K562 (cell line): Measurements from ENCODE around the gene ARHGAP33. TPM values are rescaled to one million over a fixed set of nuclear protein-coding genes. Genes with fewer than 3 reads are reported as not detected.

Source experiments
- GTF2A2 ChIP-seq: IDR thresholded peaks from 2 replicates; pipeline ENCODE4 v1.6.1; 2016; ENCODE audit warnings: mild to moderate bottlenecking, missing genetic modification characterization, missing compliant biosample characterization
- HDAC3 ChIP-seq: fragments of 450-650 bp; IDR thresholded peaks from 2 replicates; pipeline ENCODE4 v1.6.1; 2018; ENCODE audit warnings: borderline replicate concordance, mild to moderate bottlenecking, moderate library complexity; ENCODE audit not compliant: partially characterized antibody
- KDM5B ChIP-seq: fragments of 200-600 bp; sonication (generic); IDR thresholded peaks from 2 replicates; pipeline ENCODE4 v1.6.1; 2012; ENCODE audit warnings: low read depth, mild to moderate bottlenecking, moderate library complexity, low read length, control low read depth, inconsistent platforms; ENCODE audit not compliant: insufficient replicate concordance
- KLF1 ChIP-seq: fragments of 450-650 bp; IDR thresholded peaks from 2 replicates; pipeline ENCODE4 v1.6.1; 2016; ENCODE audit warnings: missing genetic modification characterization, missing compliant biosample characterization
- RBM25 ChIP-seq: fragments of 200-400 bp; formaldehyde crosslinking; IDR thresholded peaks from 2 replicates; pipeline ENCODE4 v1.6.1; 2018; ENCODE audit warnings: low read length, low read depth, moderate library complexity; ENCODE audit not compliant: severe bottlenecking
- RBM34 ChIP-seq: fragments of 200-400 bp; formaldehyde crosslinking; IDR thresholded peaks from 2 replicates; pipeline ENCODE4 v1.6.1; 2018; ENCODE audit warnings: low read length, borderline replicate concordance; ENCODE audit not compliant: insufficient read depth
- SAFB ChIP-seq: fragments of 200-400 bp; formaldehyde crosslinking; IDR thresholded peaks from 2 replicates; pipeline ENCODE4 v1.6.1; 2017; ENCODE audit warnings: low read depth, low read length, borderline replicate concordance
- SAFB2 ChIP-seq: fragments of 200-400 bp; formaldehyde crosslinking; IDR thresholded peaks from 2 replicates; pipeline ENCODE4 v1.6.1; 2018; ENCODE audit warnings: borderline replicate concordance, low read length, low read depth, moderate library complexity; ENCODE audit not compliant: severe bottlenecking
- VEZF1 ChIP-seq: fragments of 200-800 bp; sonication (Bioruptor generic); IDR thresholded peaks from 2 replicates; pipeline ENCODE4 v1.6.1; 2017; ENCODE audit warnings: missing genetic modification characterization, missing compliant biosample characterization
- ZBTB17 ChIP-seq: fragments of 450-650 bp; formaldehyde crosslinking; IDR thresholded peaks from 2 replicates; pipeline ENCODE4 v1.4.0; 2020; ENCODE audit warnings: mild to moderate bottlenecking
- ZBTB5 ChIP-seq: fragments of 450-650 bp; IDR thresholded peaks from 2 replicates; pipeline ENCODE4 v1.6.1; 2017; ENCODE audit warnings: antibody characterized with exemption
- ZKSCAN1 ChIP-seq: fragments of 150-350 bp; IDR thresholded peaks from 2 replicates; pipeline ENCODE4 v1.6.1; 2016; ENCODE audit warnings: low read depth, low read length
- ZNF224 ChIP-seq: sonication (generic); formaldehyde crosslinking; IDR thresholded peaks from 2 replicates; pipeline ENCODE4 v1.8.0; 2022; ENCODE audit warnings: mild to moderate bottlenecking, missing genetic modification reagents
- polyA plus RNA-seq, 8 experiments: library from polyadenylated mRNA; depleted of rRNA in 4 of 8; stranded (reverse) in 5 of 8; unstranded in 3 of 8; fragments of >200 nt; fragmentation: Nextera tagmentation in 2 of 8; fragmentation: Illumina TruSeq in 1 of 8; extraction: Ambion mirVana in 2 of 8; extraction: Trizol in 1 of 8; gene quantifications; 2 replicates each; pipeline versions ENCODE4 v1.2.1 to v1.2.3, GENCODE V29; 2011 to 2014; ENCODE audit warnings: inconsistent platforms in 1 of 8, missing spikeins in 1 of 8
- total RNA-seq, 7 experiments: library from RNA; depleted of rRNA in 6 of 7; stranded (reverse); fragments of >200 nt in 6 of 7; fragmentation: Illumina TruSeq in 2 of 7; extraction: Trizol in 2 of 7; gene quantifications; 2 replicates each; pipeline versions ENCODE4 v1.2.1 to v1.2.3, GENCODE V29; 2011 to 2021; ENCODE audit warnings: low replicate concordance in 1 of 7
- TF ChIP-seq, protein P1 (sequence below), 3 experiments: fragments of 200-800 bp in 1 of 3; fragments of 250-450 bp in 1 of 3; fragments of 450-650 bp in 1 of 3; sonication (Bioruptor Pico) in 1 of 3; sonication (Bioruptor generic) in 1 of 3; formaldehyde crosslinking in 1 of 3; IDR thresholded peaks; 2 replicates each; pipeline versions ENCODE4 v1.6.1 to v1.8.0; 2016 to 2022; ENCODE audit warnings: mild to moderate bottlenecking in 2 of 3, missing genetic modification characterization in 2 of 3, missing compliant biosample characterization in 1 of 3, moderate library complexity in 1 of 3
- TF ChIP-seq, protein P2 (sequence below): fragments of 250-450 bp; sonication (Bioruptor Pico); IDR thresholded peaks from 2 replicates; pipeline ENCODE4 v1.5.1; 2021; ENCODE audit warnings: mild to moderate bottlenecking

Gene ARHGAP33
- total and polyA plus RNA-seq, 9 of the 15 experiments (the other 6 are each of a cell fraction or from before 2014, with no cell fraction given), result 0.06 to 26.6 (median 1.6) TPM; not detected in 1

GRCh38 chr19:35748106-35749020, 27.0 kb upstream of the ARHGAP33 start, which contains the start of gene LIN37 (continued):
- peak; percentile 69 for TF ChIP-seq VEZF1
- TF ChIP-seq ZNF224 (CRISPR knock-in tag), result no peak
- no peak for TF ChIP-seq SAFB
- TF ChIP-seq SAFB2, result no peak
- TF ChIP-seq, protein P1, sequence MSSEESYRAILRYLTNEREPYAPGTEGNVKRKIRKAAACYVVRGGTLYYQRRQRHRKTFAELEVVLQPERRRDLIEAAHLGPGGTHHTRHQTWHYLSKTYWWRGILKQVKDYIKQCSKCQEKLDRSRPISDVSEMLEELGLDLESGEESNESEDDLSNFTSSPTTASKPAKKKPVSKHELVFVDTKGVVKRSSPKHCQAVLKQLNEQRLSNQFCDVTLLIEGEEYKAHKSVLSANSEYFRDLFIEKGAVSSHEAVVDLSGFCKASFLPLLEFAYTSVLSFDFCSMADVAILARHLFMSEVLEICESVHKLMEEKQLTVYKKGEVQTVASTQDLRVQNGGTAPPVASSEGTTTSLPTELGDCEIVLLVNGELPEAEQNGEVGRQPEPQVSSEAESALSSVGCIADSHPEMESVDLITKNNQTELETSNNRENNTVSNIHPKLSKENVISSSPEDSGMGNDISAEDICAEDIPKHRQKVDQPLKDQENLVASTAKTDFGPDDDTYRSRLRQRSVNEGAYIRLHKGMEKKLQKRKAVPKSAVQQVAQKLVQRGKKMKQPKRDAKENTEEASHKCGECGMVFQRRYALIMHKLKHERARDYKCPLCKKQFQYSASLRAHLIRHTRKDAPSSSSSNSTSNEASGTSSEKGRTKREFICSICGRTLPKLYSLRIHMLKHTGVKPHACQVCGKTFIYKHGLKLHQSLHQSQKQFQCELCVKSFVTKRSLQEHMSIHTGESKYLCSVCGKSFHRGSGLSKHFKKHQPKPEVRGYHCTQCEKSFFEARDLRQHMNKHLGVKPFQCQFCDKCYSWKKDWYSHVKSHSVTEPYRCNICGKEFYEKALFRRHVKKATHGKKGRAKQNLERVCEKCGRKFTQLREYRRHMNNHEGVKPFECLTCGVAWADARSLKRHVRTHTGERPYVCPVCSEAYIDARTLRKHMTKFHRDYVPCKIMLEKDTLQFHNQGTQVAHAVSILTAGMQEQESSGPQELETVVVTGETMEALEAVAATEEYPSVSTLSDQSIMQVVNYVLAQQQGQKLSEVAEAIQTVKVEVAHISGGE (CRISPR knock-in tag; IDR thresholded peaks at IDR 0.05), result peak in 1 of 3 experiments; percentile 76; a peak in 2 of 6 replicates
- TF ChIP-seq RBM25, result peak; percentile 90
- no peak for TF ChIP-seq RBM34
- TF ChIP-seq, protein P2, sequence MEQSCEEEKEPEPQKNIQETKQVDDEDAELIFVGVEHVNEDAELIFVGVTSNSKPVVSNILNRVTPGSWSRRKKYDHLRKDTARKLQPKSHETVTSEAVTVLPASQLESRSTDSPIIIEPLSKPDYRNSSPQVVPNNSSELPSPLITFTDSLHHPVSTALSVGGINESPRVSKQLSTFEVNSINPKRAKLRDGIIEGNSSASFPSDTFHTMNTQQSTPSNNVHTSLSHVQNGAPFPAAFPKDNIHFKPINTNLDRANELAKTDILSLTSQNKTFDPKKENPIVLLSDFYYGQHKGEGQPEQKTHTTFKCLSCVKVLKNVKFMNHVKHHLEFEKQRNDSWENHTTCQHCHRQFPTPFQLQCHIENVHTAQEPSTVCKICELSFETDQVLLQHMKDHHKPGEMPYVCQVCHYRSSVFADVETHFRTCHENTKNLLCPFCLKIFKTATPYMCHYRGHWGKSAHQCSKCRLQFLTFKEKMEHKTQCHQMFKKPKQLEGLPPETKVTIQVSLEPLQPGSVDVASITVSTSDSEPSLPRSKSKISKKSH (CRISPR knock-in tag), result no peak
- 0 out of 2 replicates have a peak, but pooled peaks have one; percentile 24 for TF ChIP-seq ZBTB17 (CRISPR knock-in tag)
- peak; percentile 84 for TF ChIP-seq KDM5B
- TF ChIP-seq GTF2A2 (tag), result no peak
- TF ChIP-seq ZBTB5, result no peak
- peak; percentile 25; the same call in 1 of the 2 replicates for TF ChIP-seq KLF1 (tag)
- TF ChIP-seq ZKSCAN1, result no peak
- no peak for TF ChIP-seq HDAC3
